GM12878 (cell line): Measurements from ENCODE around the gene KRTAP5-3. TPM values are rescaled to one million over a fixed set of nuclear protein-coding genes. Genes with fewer than 3 reads are reported as not detected.
A peak's percentile ranks its signal among the peaks of the same experiment; 100 is the strongest.

ENCODE experiments used
- ATAC-seq: fragments of 200-7000 bp; cut with Tn5 transposase; 3 replicates; pipeline ENCODE4 v1.9.1; 2020; ENCODE audit warnings: mild to moderate bottlenecking, moderate library complexity
- BruUV-seq: library from RNA; stranded (reverse); fragments of 400-500 nt; replicated peaks from 2 replicates; lab custom pipeline; 2021; lab: Mats Ljungman, UMichigan
- CTCF ChIA-PET: fragments of 300-600 bp; sonication (Branson Sonifier 250); formaldehyde crosslinking; extraction: SDS; loops from one replicate; lab custom pipeline; 2021; ENCODE audit warnings: inconsistent platforms; lab: Yijun Ruan, JAX
- POLR2A ChIA-PET: fragments of 350-600 bp; formaldehyde crosslinking; extraction: SDS; loops from one replicate; lab custom pipeline; 2021; ENCODE audit warnings: inconsistent platforms; lab: Charles Lee
- RAD21 ChIA-PET: fragments of 300-600 bp; sonication (Branson Sonifier 250); formaldehyde crosslinking; loops from one replicate; lab custom pipeline; 2023; ENCODE audit warnings: antibody characterized with exemption; ENCODE audit not compliant: unreplicated experiment; lab: Charles Lee
- SMC1A ChIA-PET: fragments of 300-600 bp; sonication (Branson Sonifier 250); formaldehyde crosslinking; loops from one replicate; lab custom pipeline; 2023; ENCODE audit not compliant: unreplicated experiment, uncharacterized antibody; lab: Charles Lee
- DNase-seq: peaks from one replicate; pipeline ENCODE4 v3.0.0-alpha.2; 2011; ENCODE audit warnings: low read depth, low spot score
- FAIRE-seq: peaks from 3 replicates; lab custom pipeline; 2011; peaks lifted over from hg19 to GRCh38; lab: Jason Lieb, UNC
- H2AFZ ChIP-seq: 2 replicates; pipeline ENCODE4 v1.6.0; 2011; ENCODE audit warnings: low read depth, low read length, control low read depth; ENCODE audit not compliant: control insufficient read depth
- H3K27ac ChIP-seq: 2 replicates; pipeline ENCODE4 v1.5.1; 2011; ENCODE audit warnings: control low read depth; ENCODE audit not compliant: control insufficient read depth, insufficient read depth
- H3K27me3 ChIP-seq, 2 experiments: replicated peaks in 1 of 2; 2 replicates each; pipeline versions ENCODE4 v1.6.0 to v1.6.1; 2011; ENCODE audit warnings: low read length in 1 of 2; ENCODE audit not compliant: control insufficient read depth in 2 of 2, insufficient read depth in 2 of 2
- H3K36me3 ChIP-seq, 2 experiments: 2 replicates each; pipeline ENCODE4 v1.5.1; 2011; ENCODE audit warnings: low read length in 1 of 2; ENCODE audit not compliant: control insufficient read depth in 2 of 2, insufficient read depth in 2 of 2
- H3K4me1 ChIP-seq: 2 replicates; pipeline ENCODE4 v1.6.1; 2011; ENCODE audit warnings: mild to moderate bottlenecking, low read length, moderate library complexity, mixed read lengths; ENCODE audit not compliant: control insufficient read depth, insufficient read depth
- H3K4me2 ChIP-seq: 2 replicates; pipeline ENCODE4 v1.6.0; 2011; ENCODE audit warnings: control low read depth; ENCODE audit not compliant: control insufficient read depth, insufficient read depth
- H3K4me3 ChIP-seq: fragments of 200-600 bp; sonication (generic); 2 replicates; pipeline ENCODE4 v1.5.1; 2016
- H3K79me2 ChIP-seq: 2 replicates; pipeline ENCODE4 v1.6.0; 2011; ENCODE audit warnings: low read length; ENCODE audit not compliant: control insufficient read depth, insufficient read depth
- H3K9ac ChIP-seq: 2 replicates; pipeline ENCODE4 v1.8.0; 2011; ENCODE audit warnings: low read length, control low read depth, mixed read lengths; ENCODE audit not compliant: control insufficient read depth, insufficient read depth
- H3K9me3 ChIP-seq: replicated peaks from 3 replicates; pipeline ENCODE4 v1.5.1; 2011; ENCODE audit warnings: mild to moderate bottlenecking, low read length; ENCODE audit not compliant: control insufficient read depth, insufficient read depth
- H4K20me1 ChIP-seq: 2 replicates; pipeline ENCODE4 v1.6.0; 2011; ENCODE audit not compliant: control insufficient read depth, insufficient read depth
- CBFB ChIP-seq: IDR thresholded peaks from 2 replicates; pipeline ENCODE4 v1.6.1; 2016; ENCODE audit warnings: antibody characterized with exemption, low read depth
- CHD1 ChIP-seq: IDR thresholded peaks from 2 replicates; pipeline ENCODE4 v1.6.1; 2012; ENCODE audit warnings: low read depth, low read length, improper control_type of control experiment
- CREM ChIP-seq: IDR thresholded peaks from 2 replicates; pipeline ENCODE4 v1.6.1; 2014; ENCODE audit warnings: antibody characterized with exemption, low read depth
- EZH2 ChIP-seq: IDR thresholded peaks from 2 replicates; pipeline ENCODE4 v1.6.1; 2012; ENCODE audit warnings: low read depth, mild to moderate bottlenecking, control low read depth, inconsistent platforms, low read length, borderline replicate concordance; ENCODE audit not compliant: control insufficient read depth
- KDM1A ChIP-seq: fragments of 200-600 bp; sonication (generic); IDR thresholded peaks from 2 replicates; pipeline ENCODE4 v1.6.1; 2016; ENCODE audit warnings: borderline replicate concordance
- RAD21 ChIP-seq: IDR thresholded peaks from 2 replicates; pipeline ENCODE4 v1.6.1; 2011; ENCODE audit warnings: mild to moderate bottlenecking, low read depth, low read length, moderate library complexity; ENCODE audit not compliant: insufficient read depth
- SMAD5 ChIP-seq: IDR thresholded peaks from 2 replicates; pipeline ENCODE4 v1.6.1; 2016; ENCODE audit warnings: antibody characterized with exemption, low read depth
- SMC3 ChIP-seq: IDR thresholded peaks from 2 replicates; pipeline ENCODE4 v1.6.1; 2011; ENCODE audit warnings: low read length, improper control_type of control experiment, borderline replicate concordance
- YY1 ChIP-seq: IDR thresholded peaks from 2 replicates; pipeline ENCODE4 v1.6.1; 2011; ENCODE audit warnings: low read depth, mild to moderate bottlenecking, low read length
- ZBTB33 ChIP-seq: fragments of 450-650 bp; IDR thresholded peaks from 2 replicates; pipeline ENCODE4 v1.6.1; 2017; ENCODE audit warnings: mild to moderate bottlenecking
- ZNF217 ChIP-seq: fragments of 450-650 bp; IDR thresholded peaks from 2 replicates; pipeline ENCODE4 v1.6.1; 2017; ENCODE audit warnings: antibody characterized with exemption, mild to moderate bottlenecking
- WGBS: methylation state at CpG from one replicate; pipeline ENCODE4 v1.1.6; 2016; ENCODE audit warnings: low lambda C conversion rate; ENCODE audit not compliant: insufficient replicate concordance, insufficient coverage; ENCODE audit errors: missing lambda C conversion rate; 5-methylcytosine and 5-hydroxymethylcytosine counted together
- in situ Hi-C: fragments of 300-500 bp; cut with MboI; formaldehyde crosslinking; loops from 9 replicates; pipeline ENCODE4 v1.14.3; 2018; ENCODE audit warnings: mixed read lengths
- intact Hi-C: fragments of 100-400 bp; cut with micrococcal nuclease; formaldehyde crosslinking; loops from one replicate; pipeline ENCODE4 v1.14.2; 2022; ENCODE audit not compliant: unreplicated experiment
- polyA plus RNA-seq, 11 experiments: library from polyadenylated mRNA; depleted of rRNA in 4 of 11; unstranded in 6 of 11; stranded (reverse) in 5 of 11; fragments of >200 nt; fragmentation: Nextera tagmentation in 4 of 11; fragmentation: Illumina TruSeq in 1 of 11; extraction: Ambion mirVana in 4 of 11; extraction: Trizol in 1 of 11; gene quantifications; 1 replicate in 1 of 11; 2 replicates in 10 of 11; pipeline versions ENCODE4 v1.2.1 to v1.2.3, GENCODE V29; 2011 to 2016; ENCODE audit warnings: inconsistent platforms in 2 of 11, missing spikeins in 2 of 11, low read depth in 1 of 11
- total RNA-seq, 4 experiments: library from RNA; depleted of rRNA in 3 of 4; stranded (reverse); fragments of >200 nt in 3 of 4; fragmentation: Illumina TruSeq in 1 of 4; extraction: Trizol in 1 of 4; gene quantifications; 2 replicates each; pipeline versions ENCODE4 v1.2.1 to v1.2.3, GENCODE V29; 2013 to 2021
- TF ChIP-seq, protein P1 (sequence below), 3 experiments: IDR thresholded peaks in 2 of 3; conservative IDR thresholded peaks in 1 of 3; 2 replicates each; pipeline ENCODE4 v1.5.1; 2011; ENCODE audit warnings: low read depth in 3 of 3, low read length in 3 of 3, mild to moderate bottlenecking in 3 of 3, control low read depth in 2 of 3, moderate library complexity in 2 of 3, inconsistent platforms in 1 of 3, mixed read lengths in 1 of 3; ENCODE audit not compliant: control insufficient read depth in 2 of 3, insufficient read depth in 1 of 3; ENCODE audit errors: extremely low read depth in 1 of 3

Gene KRTAP5-3
- total and polyA plus RNA-seq, 10 of the 15 experiments (the other 5 are each of a cell fraction or from before 2014, with no cell fraction given): not detected

GRCh38 chr11:1652771-1653540 is 44.7 kb upstream of the KRTAP5-3 start:
- Histone ChIP-seq H3K9ac (no peak overlapping the region), H3K27me3 (peaks cover 0 to 3% of the 10 kb centered on the region in 2 experiments; a peak in 2 of 4 replicates), H3K9me3 (no peaks in the 10 kb centered on the region), H2AFZ (no peak overlapping the region), H3K79me2 (no peaks in the 10 kb centered on the region), H3K36me3 (no peaks in the 10 kb centered on the region), H3K4me1 (no peaks in the 10 kb centered on the region), H3K4me2 (no peak overlapping the region), H4K20me1 (no peaks in the 10 kb centered on the region), H3K4me3 (no peak overlapping the region), H3K27ac (no peak overlapping the region)
- no peak for DNase-seq
- ChIA-PET POLR2A (no interaction called here), CTCF (interaction anchor here (0.6 to 3.7 kb wide), 38 partner anchors 9 to 501 kb away, joined by 3 to 56 read pairs (median 5); partner anchors contain the start of gene SYT8), RAD21 (interaction anchor here (0.6 to 2.6 kb wide), 15 partner anchors 12 to 501 kb away, joined by 3 to 23 read pairs (median 4); no protein-coding TSS in a partner anchor), SMC1A (interaction anchor here (1.0 to 1.4 kb wide), 7 partner anchors 38 to 499 kb away, joined by 3 to 12 read pairs (median 4); no protein-coding TSS in a partner anchor)
- in situ Hi-C loops: no loop called here
- FAIRE-seq: no peak
- WGBS: 17% methylated on average over 34 of the region's 34 CpGs
- ATAC-seq: peak; percentile 97
- intact Hi-C loops: loop anchor here (1.0 to 5.0 kb wide), 3 partner anchors 39 to 499 kb away; partner anchors contain the start of gene SYT8
- TF ChIP-seq, protein P1, sequence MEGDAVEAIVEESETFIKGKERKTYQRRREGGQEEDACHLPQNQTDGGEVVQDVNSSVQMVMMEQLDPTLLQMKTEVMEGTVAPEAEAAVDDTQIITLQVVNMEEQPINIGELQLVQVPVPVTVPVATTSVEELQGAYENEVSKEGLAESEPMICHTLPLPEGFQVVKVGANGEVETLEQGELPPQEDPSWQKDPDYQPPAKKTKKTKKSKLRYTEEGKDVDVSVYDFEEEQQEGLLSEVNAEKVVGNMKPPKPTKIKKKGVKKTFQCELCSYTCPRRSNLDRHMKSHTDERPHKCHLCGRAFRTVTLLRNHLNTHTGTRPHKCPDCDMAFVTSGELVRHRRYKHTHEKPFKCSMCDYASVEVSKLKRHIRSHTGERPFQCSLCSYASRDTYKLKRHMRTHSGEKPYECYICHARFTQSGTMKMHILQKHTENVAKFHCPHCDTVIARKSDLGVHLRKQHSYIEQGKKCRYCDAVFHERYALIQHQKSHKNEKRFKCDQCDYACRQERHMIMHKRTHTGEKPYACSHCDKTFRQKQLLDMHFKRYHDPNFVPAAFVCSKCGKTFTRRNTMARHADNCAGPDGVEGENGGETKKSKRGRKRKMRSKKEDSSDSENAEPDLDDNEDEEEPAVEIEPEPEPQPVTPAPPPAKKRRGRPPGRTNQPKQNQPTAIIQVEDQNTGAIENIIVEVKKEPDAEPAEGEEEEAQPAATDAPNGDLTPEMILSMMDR (IDR thresholded peaks at IDR 0.05 in 2 of 3, conservative IDR thresholded peaks at IDR 0.05 in 1 of 3; ENCODE audit: control insufficient read depth in 2 of 3, extremely low read depth in 1 of 3, insufficient read depth in 1 of 3, low read depth in 3 of 3, low read length in 3 of 3): peak; percentile 90 to 94 (median 91)
- TF ChIP-seq RAD21 (peak; percentile 83), SMAD5 (no peak), YY1 (peak; percentile 42; the same call in 1 of the 2 replicates), KDM1A (no peak), CREM (no peak), SMC3 (peak; percentile 65), EZH2 (no peak), CHD1 (no peak), ZNF217 (no peak), ZBTB33 (no peak), CBFB (no peak)
- BruUV-seq: no TSS peak
